Measurements from ENCODE around the gene VGLL4. TPM values are rescaled to one million over a fixed set of nuclear protein-coding genes. Genes with fewer than 3 reads are reported as not detected.

Gene VGLL4
- total RNA-seq, 1 donor from 2014 or later: 99.4 TPM

- Histone ChIP-seq H3K27ac (peak overlapping the region; percentile 87), H3K9me3 (no peaks in the 10 kb centered on the region), H3K4me3 (peak overlapping the region; percentile 59 to 68), H3K4me1 (peaks cover 70% of the 10 kb centered on the region), H3K27me3 (no peaks in the 10 kb centered on the region), H3K36me3 (no peaks in the 10 kb centered on the region)
- intact Hi-C loops (cut with DNase I): loop anchor here (10.0 kb wide), 1 partner anchor 85 kb away; no protein-coding TSS in a partner anchor
- DNase-seq (ENCODE audit: extremely low spot score in 2 of 2): no peak
- TF ChIP-seq POLR2A (IDR thresholded peaks at IDR 0.05): no peak
- no peak for TF ChIP-seq POLR2AphosphoS5 (IDR thresholded peaks at IDR 0.05; ENCODE audit: insufficient read depth in 1 of 2, low read depth in 1 of 2)
- TF ChIP-seq, protein P1, sequence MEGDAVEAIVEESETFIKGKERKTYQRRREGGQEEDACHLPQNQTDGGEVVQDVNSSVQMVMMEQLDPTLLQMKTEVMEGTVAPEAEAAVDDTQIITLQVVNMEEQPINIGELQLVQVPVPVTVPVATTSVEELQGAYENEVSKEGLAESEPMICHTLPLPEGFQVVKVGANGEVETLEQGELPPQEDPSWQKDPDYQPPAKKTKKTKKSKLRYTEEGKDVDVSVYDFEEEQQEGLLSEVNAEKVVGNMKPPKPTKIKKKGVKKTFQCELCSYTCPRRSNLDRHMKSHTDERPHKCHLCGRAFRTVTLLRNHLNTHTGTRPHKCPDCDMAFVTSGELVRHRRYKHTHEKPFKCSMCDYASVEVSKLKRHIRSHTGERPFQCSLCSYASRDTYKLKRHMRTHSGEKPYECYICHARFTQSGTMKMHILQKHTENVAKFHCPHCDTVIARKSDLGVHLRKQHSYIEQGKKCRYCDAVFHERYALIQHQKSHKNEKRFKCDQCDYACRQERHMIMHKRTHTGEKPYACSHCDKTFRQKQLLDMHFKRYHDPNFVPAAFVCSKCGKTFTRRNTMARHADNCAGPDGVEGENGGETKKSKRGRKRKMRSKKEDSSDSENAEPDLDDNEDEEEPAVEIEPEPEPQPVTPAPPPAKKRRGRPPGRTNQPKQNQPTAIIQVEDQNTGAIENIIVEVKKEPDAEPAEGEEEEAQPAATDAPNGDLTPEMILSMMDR (IDR thresholded peaks at IDR 0.05): no peak
Observed at GRCh38 chr3:11640009-11640673, 3.6 kb downstream of the VGLL4 start.

GRCh38 chr3:11638495-11639358, 5.0 kb downstream of the VGLL4 start:
- H3K36me3 ChIP-seq: no peaks in the 10 kb centered on the region
- no peak for TF ChIP-seq POLR2A (IDR thresholded peaks at IDR 0.05)
- TF ChIP-seq POLR2AphosphoS5 (IDR thresholded peaks at IDR 0.05; ENCODE audit: insufficient read depth in 1 of 2, low read depth in 1 of 2): peak in 1 of 2 donors; percentile 13
- peaks cover 78% of the 10 kb centered on the region for H3K4me1 ChIP-seq
- intact Hi-C loops (cut with DNase I): no loop called here
- DNase-seq (ENCODE audit: extremely low spot score in 2 of 2): no peak
- H3K27ac ChIP-seq: peak overlapping the region; percentile 87
- no peaks in the 10 kb centered on the region for H3K27me3 ChIP-seq
- no peaks in the 10 kb centered on the region for H3K9me3 ChIP-seq
- peak overlapping the region; percentile 14 to 35 for H3K4me3 ChIP-seq

DNA sequence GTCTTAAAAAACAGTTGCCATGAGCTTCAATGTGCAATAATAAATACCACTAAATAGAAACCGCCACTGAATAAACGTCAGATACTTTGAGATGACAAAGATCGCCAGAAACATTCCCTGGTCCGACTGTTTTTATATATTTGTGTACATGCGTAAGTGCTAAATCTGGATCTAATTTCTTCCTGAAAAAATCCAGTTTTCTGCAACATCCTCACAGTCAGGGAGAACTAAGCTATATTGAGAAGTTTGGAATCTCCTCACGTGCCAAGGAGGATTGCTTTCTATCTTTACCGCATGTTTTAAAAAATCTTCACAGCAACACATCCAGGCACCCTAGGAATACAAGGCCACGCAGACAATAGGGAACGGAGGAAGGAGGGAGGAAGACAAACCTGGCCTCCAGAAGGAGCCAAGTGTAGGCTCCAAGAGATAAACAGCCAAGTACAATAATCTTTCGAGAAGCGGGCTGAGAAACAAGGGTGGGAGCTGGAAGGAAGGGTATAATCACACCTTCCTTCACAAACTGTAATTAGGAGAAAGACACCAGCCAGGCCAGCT, 5.7 kb downstream of the VGLL4 start:
- peak overlapping the region; percentile 14 to 35 for H3K4me3 ChIP-seq
- intact Hi-C loops (cut with DNase I): no loop called here

GRCh38 chr3:11636394-11636770, 7.3 kb downstream of the VGLL4 start:
- TF ChIP-seq, protein P1 (IDR thresholded peaks at IDR 0.05): no peak
- TF ChIP-seq POLR2AphosphoS5 (IDR thresholded peaks at IDR 0.05; ENCODE audit: insufficient read depth in 1 of 2, low read depth in 1 of 2): no peak
- no peak for TF ChIP-seq POLR2A (IDR thresholded peaks at IDR 0.05)
- H3K27me3 ChIP-seq: no peaks in the 10 kb centered on the region
- H3K4me1 ChIP-seq: peaks cover 99% of the 10 kb centered on the region
- intact Hi-C loops (cut with DNase I): no loop called here
- peak overlapping the region; percentile 87 for H3K27ac ChIP-seq
- no peak for DNase-seq (ENCODE audit: extremely low spot score in 2 of 2)
- H3K9me3 ChIP-seq: no peaks in the 10 kb centered on the region
- no peak overlapping the region for H3K4me3 ChIP-seq
- no peaks in the 10 kb centered on the region for H3K36me3 ChIP-seq

More for the DNA sequence above, 5.7 kb downstream of the VGLL4 start:
- DNase-seq (ENCODE audit: extremely low spot score in 2 of 2): no peak
- Histone ChIP-seq H3K27me3 (no peaks in the 10 kb centered on the region), H3K9me3 (no peaks in the 10 kb centered on the region), H3K36me3 (no peaks in the 10 kb centered on the region), H3K4me1 (peaks cover 86% of the 10 kb centered on the region), H3K27ac (peak overlapping the region; percentile 87)
- TF ChIP-seq POLR2A (IDR thresholded peaks at IDR 0.05) (no peak), POLR2AphosphoS5 (IDR thresholded peaks at IDR 0.05; ENCODE audit: insufficient read depth in 1 of 2, low read depth in 1 of 2) (no peak)
- TF ChIP-seq, protein P1 (IDR thresholded peaks at IDR 0.05): no peak

DNA sequence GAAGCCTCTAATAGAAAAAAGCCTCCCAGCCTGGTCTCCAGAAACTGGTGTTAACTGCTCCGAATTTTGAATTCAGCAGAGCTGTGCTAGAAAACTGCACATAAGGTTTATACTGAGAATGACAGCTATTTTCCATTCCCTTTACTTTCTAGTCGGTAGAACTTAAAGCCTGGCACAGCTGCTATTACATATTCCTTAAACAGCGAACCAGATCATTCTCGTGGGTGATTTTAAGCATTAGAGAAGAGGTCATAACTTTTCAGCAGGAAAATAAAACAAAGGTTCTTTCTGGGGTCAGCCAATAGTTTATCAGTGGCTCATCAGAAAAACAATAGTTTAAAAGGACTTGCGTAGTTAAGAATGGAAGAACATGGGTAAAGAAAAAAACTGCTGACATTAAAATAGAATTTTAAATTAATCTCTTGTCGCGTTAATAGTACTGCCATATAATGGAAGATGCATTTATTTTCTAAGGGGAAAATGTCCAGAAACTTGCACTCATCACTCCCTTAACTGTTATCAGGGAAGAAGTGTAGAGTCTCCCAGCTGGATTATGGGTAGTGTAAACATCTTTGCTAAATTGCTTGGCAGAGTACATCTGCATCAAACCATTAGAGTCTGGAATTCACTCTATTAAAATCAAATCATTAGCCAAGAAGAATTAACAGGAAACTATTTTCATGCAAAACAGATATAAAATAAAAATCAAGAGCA, 7.9 kb downstream of the VGLL4 start:
- no peak for DNase-seq (ENCODE audit: extremely low spot score in 2 of 2)
- intact Hi-C loops (cut with DNase I): no loop called here
- Histone ChIP-seq H3K36me3 (no peaks in the 10 kb centered on the region), H3K4me1 (peaks cover 99% of the 10 kb centered on the region), H3K27ac (peak overlapping the region; percentile 50), H3K9me3 (no peaks in the 10 kb centered on the region), H3K27me3 (no peaks in the 10 kb centered on the region), H3K4me3 (no peak overlapping the region)
- TF ChIP-seq POLR2A (IDR thresholded peaks at IDR 0.05): no peak
- no peak for TF ChIP-seq POLR2AphosphoS5 (IDR thresholded peaks at IDR 0.05; ENCODE audit: insufficient read depth in 1 of 2, low read depth in 1 of 2)
- TF ChIP-seq, protein P1 (IDR thresholded peaks at IDR 0.05): no peak
